Upper lobe of left lung (tissue), 4 donors: ENCODE results near the gene EMC6.

Experiments
- POLR2A ChIP-seq, 4 donors: fragments of 450-650 bp; IDR thresholded peaks; one replicate each; pipeline ENCODE4 v1.5.1; 2016 to 2017; ENCODE audit warnings: antibody characterized with exemption in 4 of 4, mild to moderate bottlenecking in 2 of 4
- POLR2AphosphoS5 ChIP-seq, 2 donors: sonication (generic); formaldehyde crosslinking; IDR thresholded peaks; one replicate each; pipeline ENCODE4 v1.5.1; 2017; ENCODE audit warnings: antibody characterized with exemption in 2 of 2
- TF ChIP-seq, protein P1 (sequence below), 6 experiments: fragments of 450-650 bp in 4 of 6; fragments of 200-600 bp in 2 of 6; sonication (generic) in 2 of 6; IDR thresholded peaks; one replicate each; pipeline ENCODE4 v1.5.1; 2016 to 2019; ENCODE audit warnings: antibody characterized with exemption in 6 of 6

DNA sequence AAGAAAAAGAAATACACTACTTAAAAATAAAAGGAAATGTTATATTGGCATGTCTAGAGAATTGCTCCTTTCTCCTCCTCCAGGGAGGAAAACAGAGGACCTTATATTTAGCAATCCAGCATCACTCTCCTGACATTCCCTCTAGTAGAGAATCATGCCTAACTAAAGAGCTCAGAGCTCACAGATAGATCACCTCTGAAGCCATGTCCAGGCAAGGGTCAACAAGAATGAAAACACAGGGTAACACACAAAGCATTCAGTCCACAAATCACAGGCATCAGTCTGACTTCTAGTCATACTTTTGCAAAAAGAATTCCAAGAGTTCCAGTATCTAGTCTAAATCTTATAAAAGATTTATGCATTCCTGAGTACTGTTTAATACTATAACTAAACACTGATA lies 50.7 kb downstream of the EMC6 start:
- TF ChIP-seq, protein P1, sequence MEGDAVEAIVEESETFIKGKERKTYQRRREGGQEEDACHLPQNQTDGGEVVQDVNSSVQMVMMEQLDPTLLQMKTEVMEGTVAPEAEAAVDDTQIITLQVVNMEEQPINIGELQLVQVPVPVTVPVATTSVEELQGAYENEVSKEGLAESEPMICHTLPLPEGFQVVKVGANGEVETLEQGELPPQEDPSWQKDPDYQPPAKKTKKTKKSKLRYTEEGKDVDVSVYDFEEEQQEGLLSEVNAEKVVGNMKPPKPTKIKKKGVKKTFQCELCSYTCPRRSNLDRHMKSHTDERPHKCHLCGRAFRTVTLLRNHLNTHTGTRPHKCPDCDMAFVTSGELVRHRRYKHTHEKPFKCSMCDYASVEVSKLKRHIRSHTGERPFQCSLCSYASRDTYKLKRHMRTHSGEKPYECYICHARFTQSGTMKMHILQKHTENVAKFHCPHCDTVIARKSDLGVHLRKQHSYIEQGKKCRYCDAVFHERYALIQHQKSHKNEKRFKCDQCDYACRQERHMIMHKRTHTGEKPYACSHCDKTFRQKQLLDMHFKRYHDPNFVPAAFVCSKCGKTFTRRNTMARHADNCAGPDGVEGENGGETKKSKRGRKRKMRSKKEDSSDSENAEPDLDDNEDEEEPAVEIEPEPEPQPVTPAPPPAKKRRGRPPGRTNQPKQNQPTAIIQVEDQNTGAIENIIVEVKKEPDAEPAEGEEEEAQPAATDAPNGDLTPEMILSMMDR (IDR thresholded peaks at IDR 0.05), result no peak
- no peak for TF ChIP-seq POLR2A (IDR thresholded peaks at IDR 0.05)
- TF ChIP-seq POLR2AphosphoS5 (IDR thresholded peaks at IDR 0.05), result no peak
